ENCODE data around the gene RTEL1.
"Not testable (repeated sequence)": the region's sequence is repeated elsewhere in the genome, so short reads cannot be mapped to it uniquely, and the experiment has no call there.

Gene RTEL1

GRCh38 chr20:63636752-63637628 lies 21.1 kb upstream of the RTEL1 start:
- CTCF ChIA-PET, result interaction anchor here (1.0 to 1.3 kb wide), 2 partner anchors 10 to 99 kb away, joined by 3 read pairs; partner anchors contain the start of gene GMEB2
- Mint-ChIP-seq H3K9me3 (no peaks in the 10 kb centered on the region), H3K4me1 (peaks cover 60% of the 10 kb centered on the region), H3K27ac (peak overlapping the region; percentile 100), H3K4me3 (no peak overlapping the region), H3K27me3 (no peaks in the 10 kb centered on the region), H3K36me3 (peaks cover 18% of the 10 kb centered on the region)
- DNase-seq, result no peak

GRCh38 chr20:63639093-63639975 lies 18.8 kb upstream of the RTEL1 start:
- no peaks in the 10 kb centered on the region for H3K9me3 Mint-ChIP-seq
- DNase-seq, result peak; percentile 90
- H3K36me3 Mint-ChIP-seq, result peaks cover 12% of the 10 kb centered on the region
- CTCF ChIA-PET, result no interaction called here
- H3K4me3 Mint-ChIP-seq, result peak overlapping the region; percentile 91
- peaks cover 9% of the 10 kb centered on the region for H3K27me3 Mint-ChIP-seq
- H3K27ac Mint-ChIP-seq, result peak overlapping the region; percentile 100
- H3K4me1 Mint-ChIP-seq, result peaks cover 54% of the 10 kb centered on the region

GRCh38 chr20:63640086-63640485 lies 18.0 kb upstream of the RTEL1 start:
- CTCF ChIA-PET, result no interaction called here
- DNase-seq, result no peak
- H3K27ac Mint-ChIP-seq, result peak overlapping the region; percentile 100
- H3K9me3 Mint-ChIP-seq, result no peaks in the 10 kb centered on the region
- peaks cover 49% of the 10 kb centered on the region for H3K4me1 Mint-ChIP-seq
- H3K36me3 Mint-ChIP-seq, result peaks cover 12% of the 10 kb centered on the region
- H3K27me3 Mint-ChIP-seq, result peaks cover 9% of the 10 kb centered on the region
- H3K4me3 Mint-ChIP-seq, result peak overlapping the region; percentile 91

GRCh38 chr20:63640686-63641085 lies 17.4 kb upstream of the RTEL1 start:
- H3K4me3 Mint-ChIP-seq, result peak overlapping the region; percentile 91
- H3K27ac Mint-ChIP-seq, result peak overlapping the region; percentile 100
- peaks cover 12% of the 10 kb centered on the region for H3K36me3 Mint-ChIP-seq
- H3K9me3 Mint-ChIP-seq, H3K27me3 Mint-ChIP-seq: not testable (repeated sequence)
- DNase-seq, result peak; percentile 51
- CTCF ChIA-PET, result interaction anchor here (1.6 to 3.2 kb wide), 2 partner anchors 13 to 48 kb away, joined by 3 to 17 read pairs; partner anchors contain the start of gene GMEB2
- H3K4me1 Mint-ChIP-seq, result peaks cover 43% of the 10 kb centered on the region

- H3K4me1 Mint-ChIP-seq, result peaks cover 40% of the 10 kb centered on the region
- H3K4me3 Mint-ChIP-seq, result peak overlapping the region; percentile 74
- H3K9me3 Mint-ChIP-seq, result no peaks in the 10 kb centered on the region
- DNase-seq, result peak; percentile 81
- H3K27ac Mint-ChIP-seq, result peak overlapping the region; percentile 93
- peaks cover 9% of the 10 kb centered on the region for H3K27me3 Mint-ChIP-seq
- peaks cover 12% of the 10 kb centered on the region for H3K36me3 Mint-ChIP-seq
- CTCF ChIA-PET, result interaction anchor here (0.8 to 3.2 kb wide), 9 partner anchors 10 to 103 kb away, joined by 3 to 17 read pairs (median 4); partner anchors contain the start of genes ARFRP1, GMEB2, HELZ2 and RTEL1
Measured at GRCh38 chr20:63641146-63641791, 16.8 kb upstream of the RTEL1 start.

GRCh38 chr20:63641792-63642523 lies 16.2 kb upstream of the RTEL1 start:
- H3K36me3 Mint-ChIP-seq, result peaks cover 12% of the 10 kb centered on the region
- CTCF ChIA-PET, result interaction anchor here (0.8 to 3.2 kb wide), 9 partner anchors 9 to 104 kb away, joined by 3 to 17 read pairs (median 4); partner anchors contain the start of genes ARFRP1, GMEB2, HELZ2 and RTEL1
- peaks cover 37% of the 10 kb centered on the region for H3K4me1 Mint-ChIP-seq
- H3K4me3 Mint-ChIP-seq, result peak overlapping the region; percentile 74
- peak; percentile 97 for DNase-seq
- no peaks in the 10 kb centered on the region for H3K9me3 Mint-ChIP-seq
- peaks cover 9% of the 10 kb centered on the region for H3K27me3 Mint-ChIP-seq
- H3K27ac Mint-ChIP-seq, result peak overlapping the region; percentile 93

- H3K4me3 Mint-ChIP-seq, result peak overlapping the region; percentile 59
- peaks cover 30% of the 10 kb centered on the region for H3K4me1 Mint-ChIP-seq
- H3K36me3 Mint-ChIP-seq, result peaks cover 12% of the 10 kb centered on the region
- no peak for DNase-seq
- H3K27ac Mint-ChIP-seq, result peak overlapping the region; percentile 74
- CTCF ChIA-PET, result interaction anchor here (1.1 to 3.2 kb wide), 3 partner anchors 11 to 15 kb away, joined by 5 to 17 read pairs (median 7); partner anchors contain the start of genes GMEB2, RTEL1 and STMN3
- peaks cover 9% of the 10 kb centered on the region for H3K27me3 Mint-ChIP-seq
- H3K9me3 Mint-ChIP-seq, result no peaks in the 10 kb centered on the region
Measured at GRCh38 chr20:63642527-63643247, 15.4 kb upstream of the RTEL1 start.

GRCh38 chr20:63643499-63643898 lies 14.6 kb upstream of the RTEL1 start:
- H3K27ac Mint-ChIP-seq, result peak overlapping the region; percentile 72
- H3K27me3 Mint-ChIP-seq, result peaks cover 11% of the 10 kb centered on the region
- H3K9me3 Mint-ChIP-seq, result no peaks in the 10 kb centered on the region
- peak overlapping the region; percentile 59 for H3K4me3 Mint-ChIP-seq
- peaks cover 10% of the 10 kb centered on the region for H3K36me3 Mint-ChIP-seq
- CTCF ChIA-PET, result interaction anchor here (1.1 to 3.2 kb wide), 2 partner anchors 16 to 106 kb away, joined by 4 to 17 read pairs; partner anchors contain the start of genes GMEB2 and PTK6
- no peak for DNase-seq
- H3K4me1 Mint-ChIP-seq, result peaks cover 24% of the 10 kb centered on the region

- peaks cover 16% of the 10 kb centered on the region for H3K27me3 Mint-ChIP-seq
- H3K4me3 Mint-ChIP-seq, result no peak overlapping the region
- H3K4me1 Mint-ChIP-seq, result peaks cover 20% of the 10 kb centered on the region
- H3K27ac Mint-ChIP-seq, result peak overlapping the region; percentile 64
- no peak for DNase-seq
- H3K9me3 Mint-ChIP-seq, result no peaks in the 10 kb centered on the region
- CTCF ChIA-PET, result interaction anchor here (1.1 to 3.2 kb wide), 2 partner anchors 16 to 107 kb away, joined by 4 to 17 read pairs; partner anchors contain the start of genes GMEB2 and PTK6
- peaks cover 10% of the 10 kb centered on the region for H3K36me3 Mint-ChIP-seq
Measured at GRCh38 chr20:63643946-63644345, 14.2 kb upstream of the RTEL1 start.

GRCh38 chr20:63645218-63645617 lies 12.9 kb upstream of the RTEL1 start:
- CTCF ChIA-PET, result interaction anchor here (0.9 kb wide), 1 partner anchor 28 kb away, joined by 3 read pairs; no protein-coding TSS in a partner anchor
- Mint-ChIP-seq H3K4me3 (no peak overlapping the region), H3K4me1 (peaks cover 15% of the 10 kb centered on the region), H3K27me3 (peaks cover 23% of the 10 kb centered on the region), H3K9me3 (no peaks in the 10 kb centered on the region), H3K27ac (no peak overlapping the region), H3K36me3 (no peaks in the 10 kb centered on the region)
- peak; percentile 36 for DNase-seq

- Mint-ChIP-seq H3K36me3 (no peaks in the 10 kb centered on the region), H3K27ac (no peak overlapping the region), H3K27me3 (peaks cover 42% of the 10 kb centered on the region), H3K9me3 (no peaks in the 10 kb centered on the region), H3K4me1 (peaks cover 16% of the 10 kb centered on the region), H3K4me3 (no peak overlapping the region)
- CTCF ChIA-PET, result no interaction called here
- no peak for DNase-seq
Measured at GRCh38 chr20:63648190-63648589, 9.9 kb upstream of the RTEL1 start.

- DNase-seq, result no peak
- H3K4me3 Mint-ChIP-seq, result no peak overlapping the region
- no peaks in the 10 kb centered on the region for H3K9me3 Mint-ChIP-seq
- no peaks in the 10 kb centered on the region for H3K36me3 Mint-ChIP-seq
- H3K27ac Mint-ChIP-seq, result no peak overlapping the region
- H3K27me3 Mint-ChIP-seq, result peaks cover 45% of the 10 kb centered on the region
- peaks cover 15% of the 10 kb centered on the region for H3K4me1 Mint-ChIP-seq
- CTCF ChIA-PET, result no interaction called here
Measured at GRCh38 chr20:63648895-63649589, 9.1 kb upstream of the RTEL1 start.
